T-helper 22 cell (primary cell): ENCODE results near the gene PPP2R5B.
A peak's percentile ranks its signal among the peaks of the same experiment; 100 is the strongest.
"Not testable (repeated sequence)": the region's sequence is repeated elsewhere in the genome, so short reads cannot be mapped to it uniquely, and the experiment has no call there.

Experiments used
- DNase-seq: peaks from one replicate; pipeline ENCODE4 v3.0.0-alpha.2; 2020; ENCODE audit warnings: low read depth

The PPP2R5B gene

DNA sequence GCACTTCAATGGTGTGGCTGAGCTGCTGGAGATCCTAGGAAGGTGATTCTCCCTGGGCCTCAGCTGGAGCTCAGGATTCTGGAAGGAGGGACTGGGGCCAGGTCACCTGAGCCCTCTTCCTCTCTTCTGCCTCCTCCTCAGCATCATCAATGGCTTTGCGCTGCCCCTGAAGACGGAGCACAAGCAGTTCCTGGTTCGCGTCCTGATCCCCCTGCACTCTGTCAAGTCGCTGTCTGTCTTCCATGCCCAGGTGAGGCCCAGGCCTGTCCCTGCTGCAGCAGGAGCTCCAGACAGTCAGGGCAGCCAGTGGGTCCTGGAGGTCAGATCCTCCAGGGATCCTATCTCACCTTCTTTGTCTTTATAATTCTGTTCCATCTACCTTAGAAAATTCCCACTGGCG is 5.9 kb downstream of the PPP2R5B start:
- DNase-seq, result no peak

DNA sequence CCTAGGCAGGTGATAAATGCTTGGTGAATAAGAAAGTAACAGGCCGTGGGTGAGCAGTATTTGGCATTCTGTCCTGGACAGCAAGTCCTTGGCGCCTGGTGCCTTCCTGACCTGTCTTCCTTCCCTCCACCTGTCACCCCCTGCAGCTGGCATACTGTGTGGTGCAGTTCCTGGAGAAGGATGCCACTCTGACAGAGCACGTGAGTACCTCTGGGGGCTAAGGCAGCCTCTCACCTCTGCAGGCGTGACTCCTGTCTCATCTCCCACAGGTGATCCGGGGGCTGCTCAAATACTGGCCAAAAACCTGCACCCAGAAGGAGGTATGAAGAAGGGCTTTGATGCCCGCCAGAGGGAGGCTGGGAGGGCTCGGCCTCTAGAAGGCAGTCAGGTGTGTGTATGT is 6.8 kb downstream of the PPP2R5B start:
- DNase-seq, result no peak

DNA sequence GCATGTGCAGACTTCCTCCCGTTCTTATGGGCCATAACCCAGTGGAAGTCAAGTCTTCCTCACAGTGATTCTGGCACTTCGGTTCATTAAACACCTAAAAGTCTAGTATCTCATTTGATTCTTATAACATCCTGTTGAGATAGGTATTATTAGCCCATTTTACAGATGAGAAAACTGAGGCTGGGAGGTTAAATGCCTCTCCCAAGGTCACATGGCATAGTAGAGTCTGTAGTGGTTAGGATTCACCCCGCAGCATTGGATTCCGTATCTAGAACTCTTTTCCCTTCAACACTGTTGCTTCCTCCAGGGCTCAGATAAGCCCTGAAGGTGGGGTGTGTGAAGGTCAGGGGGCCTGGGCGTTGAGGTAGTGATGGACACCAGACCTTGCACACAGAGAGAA is 7.8 kb downstream of the PPP2R5B start:
- DNase-seq, result no peak

DNA sequence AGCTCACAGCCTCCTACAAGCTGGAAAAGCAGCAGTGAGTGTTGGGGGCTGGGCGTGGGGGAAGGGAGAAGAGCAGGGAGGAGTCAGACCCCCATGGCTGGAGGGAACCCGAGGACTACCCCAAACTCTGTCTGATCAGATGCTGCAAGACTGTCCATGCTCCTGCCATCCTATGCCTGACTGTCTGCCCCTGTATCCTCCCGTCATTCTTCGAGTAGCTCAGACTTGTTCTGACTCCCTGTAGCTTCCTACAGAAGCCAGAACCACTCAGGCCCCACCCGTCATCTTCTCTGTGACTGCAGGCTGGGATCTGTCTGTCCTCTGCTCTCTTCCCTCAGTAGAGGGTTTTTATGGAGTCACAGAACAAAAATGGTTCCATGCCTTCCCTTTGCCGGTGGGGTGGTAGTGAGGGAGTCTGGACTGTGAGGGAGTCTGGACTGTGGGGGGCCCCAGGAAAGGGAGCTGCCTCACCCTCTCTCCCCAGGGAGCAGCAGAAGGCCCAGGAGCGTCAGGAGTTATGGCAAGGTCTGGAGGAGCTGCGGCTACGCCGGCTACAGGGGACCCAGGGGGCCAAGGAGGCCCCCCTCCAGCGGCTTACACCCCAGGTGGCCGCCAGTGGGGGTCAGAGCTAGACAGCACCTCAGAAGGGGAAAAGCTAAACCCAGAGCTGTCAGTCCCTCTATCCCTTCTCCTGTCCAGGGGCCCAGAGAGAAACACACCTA is 8.9 kb downstream of the PPP2R5B start:
- no peak for DNase-seq

DNA sequence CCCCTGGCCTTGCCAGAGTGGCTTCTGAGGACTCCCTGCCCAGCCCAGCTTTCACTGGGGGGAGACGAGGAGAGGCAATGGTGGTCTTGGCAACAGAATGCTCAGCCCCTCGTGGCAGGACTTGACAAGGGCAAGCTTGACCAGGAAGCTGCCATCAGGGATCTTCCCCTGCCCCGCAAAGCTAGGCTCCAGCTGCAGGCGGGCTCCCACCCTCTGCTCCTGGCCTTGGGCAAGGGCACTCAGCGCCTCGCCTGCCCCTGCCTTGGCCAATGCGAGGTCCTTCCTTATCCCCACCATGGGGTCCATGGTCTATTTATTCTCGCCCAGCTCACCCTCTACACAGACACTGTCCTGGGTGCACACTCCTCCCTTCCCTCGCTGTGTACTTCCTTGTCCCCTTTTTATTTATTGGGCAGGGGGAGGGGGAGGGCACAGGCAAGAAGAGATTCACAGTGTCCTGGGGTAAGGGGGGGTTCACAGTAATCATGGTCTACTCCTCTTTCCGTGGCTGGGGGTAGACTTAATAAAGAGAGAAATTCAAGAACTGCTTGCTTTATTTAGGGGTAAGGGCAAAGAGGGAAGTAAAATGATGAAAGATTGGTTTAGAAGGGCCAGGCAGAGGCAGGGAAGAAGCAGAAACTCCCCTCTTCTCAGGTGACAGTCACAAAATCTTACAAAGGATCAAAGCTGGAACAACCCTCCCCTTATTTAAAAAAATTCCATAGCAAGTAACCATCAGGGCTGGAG is 9.6 kb downstream of the PPP2R5B start:
- no peak for DNase-seq

DNA sequence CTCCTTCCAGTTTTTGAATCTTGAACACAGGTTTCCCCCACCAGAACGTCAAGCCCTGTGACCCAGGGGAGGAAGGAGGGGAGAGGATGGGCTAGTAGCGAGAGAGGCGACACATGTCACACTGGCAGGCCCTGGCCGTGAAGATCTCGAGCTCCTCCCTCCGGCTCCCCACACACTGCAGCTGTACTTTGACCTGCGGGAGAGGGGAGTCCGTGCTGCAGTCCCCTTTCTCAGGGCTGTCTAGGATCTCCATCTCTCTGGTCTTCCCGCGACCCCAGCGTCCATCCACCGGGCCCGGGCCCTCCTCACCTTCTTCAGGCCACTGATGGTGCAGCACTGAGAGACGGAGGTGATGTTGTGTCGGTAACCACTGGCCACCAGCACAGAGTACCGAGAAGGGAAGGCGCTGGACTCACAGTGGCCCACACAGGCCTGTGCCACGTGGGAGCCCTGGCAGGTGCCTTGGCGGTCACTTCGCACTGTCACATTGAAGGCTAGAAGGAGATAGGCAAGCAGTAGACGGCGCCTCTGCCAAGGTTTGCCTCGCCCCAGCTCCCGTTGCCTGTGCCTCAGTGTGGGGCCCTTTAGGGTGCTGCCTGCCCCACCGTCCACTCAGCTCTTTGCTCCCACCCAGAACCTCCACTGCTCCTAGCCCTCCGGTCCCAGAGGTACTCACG is 10.3 kb downstream of the PPP2R5B start:
- no peak for DNase-seq

DNA sequence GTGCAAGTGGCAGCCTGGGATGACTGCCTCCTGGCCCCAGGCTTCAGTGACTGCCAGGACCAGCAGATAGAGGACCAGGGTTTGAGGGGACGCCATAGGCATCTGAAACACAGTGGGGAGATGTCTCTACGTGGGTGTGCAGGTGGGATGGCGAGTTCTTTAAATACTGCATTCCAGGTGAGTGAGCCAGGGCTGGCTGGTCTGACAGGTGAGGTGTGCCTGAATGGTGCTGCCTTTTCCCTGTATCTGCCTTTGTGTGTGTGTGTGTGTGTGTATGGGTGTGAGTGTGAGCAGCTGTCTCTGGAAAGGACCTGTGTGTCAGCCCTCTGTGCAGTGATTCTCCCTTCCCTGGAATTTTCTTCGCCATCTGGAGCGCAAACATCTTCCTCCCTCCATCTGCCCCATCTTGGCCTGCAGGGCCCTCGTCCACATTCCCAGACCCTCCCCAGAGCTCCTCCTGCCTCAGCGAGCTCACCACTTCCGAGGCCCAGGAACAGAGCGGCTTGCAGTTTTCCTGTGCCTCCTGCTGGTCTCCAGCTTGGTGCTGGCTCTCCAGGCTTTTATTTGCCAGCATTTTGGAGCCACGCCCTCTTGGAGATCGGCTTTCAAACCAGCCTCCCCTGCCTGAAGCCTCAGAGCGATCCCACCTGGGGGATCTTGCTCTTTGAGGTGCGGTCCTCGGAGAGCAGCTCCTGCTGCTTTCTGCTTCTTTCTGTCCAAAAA is 11.0 kb downstream of the PPP2R5B start, which contains the start of gene GPHA2:
TSS of gene GPHA2 (minus strand) at position 535 of the 723 bp plus-strand sequence. CDS start at position 102, 433 bp downstream.
- no peak for DNase-seq

DNA sequence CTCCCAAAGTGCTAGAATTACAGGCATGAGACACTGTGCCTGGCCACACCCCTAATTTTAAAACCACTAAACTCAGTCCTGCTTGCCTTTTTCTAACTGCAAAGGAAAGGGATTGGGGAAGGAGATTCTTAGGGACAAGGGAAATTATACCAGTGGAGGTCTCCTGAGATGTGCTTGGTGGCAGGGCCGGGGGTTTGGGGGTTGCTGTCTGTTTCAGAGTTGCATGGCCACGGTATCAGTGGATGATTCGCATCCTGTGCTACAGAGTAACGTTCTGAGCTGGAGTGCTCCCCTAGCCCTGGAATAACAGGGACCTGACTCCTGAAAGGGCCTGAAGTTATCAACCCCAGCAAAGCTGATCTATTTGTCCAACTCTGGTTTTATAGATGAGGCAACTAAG is 12.1 kb downstream of the PPP2R5B start:
- no peak for DNase-seq

DNA sequence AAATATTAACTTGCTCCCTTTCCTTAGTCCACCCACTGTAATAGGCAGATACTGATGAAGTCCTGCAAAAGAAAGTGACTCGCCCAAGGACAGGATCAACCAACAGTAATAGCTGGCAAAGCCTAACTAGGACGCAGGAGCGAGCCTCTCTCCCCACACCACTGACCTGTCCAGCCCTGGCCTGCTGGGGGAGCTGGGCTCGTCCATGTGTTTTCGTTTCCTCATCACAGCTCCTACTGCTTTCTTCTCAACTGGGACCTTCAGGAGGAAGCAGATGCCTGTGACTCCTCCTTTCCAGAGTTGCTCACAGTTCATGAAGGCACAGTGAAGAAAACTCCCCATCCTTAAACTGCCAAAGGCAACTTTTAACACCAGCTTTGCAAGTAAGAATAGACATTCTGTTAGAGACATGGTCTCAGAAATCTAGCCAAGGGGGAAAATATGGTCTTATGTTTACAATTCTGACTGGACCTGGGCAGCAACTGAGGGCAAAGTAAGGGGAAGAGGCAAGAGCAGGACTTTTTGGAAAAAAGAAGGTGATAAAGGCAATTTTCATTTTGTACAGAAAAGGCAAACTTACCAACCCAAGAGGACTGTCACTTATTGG is 22.8 kb downstream of the PPP2R5B start:
- DNase-seq, result no peak

DNA sequence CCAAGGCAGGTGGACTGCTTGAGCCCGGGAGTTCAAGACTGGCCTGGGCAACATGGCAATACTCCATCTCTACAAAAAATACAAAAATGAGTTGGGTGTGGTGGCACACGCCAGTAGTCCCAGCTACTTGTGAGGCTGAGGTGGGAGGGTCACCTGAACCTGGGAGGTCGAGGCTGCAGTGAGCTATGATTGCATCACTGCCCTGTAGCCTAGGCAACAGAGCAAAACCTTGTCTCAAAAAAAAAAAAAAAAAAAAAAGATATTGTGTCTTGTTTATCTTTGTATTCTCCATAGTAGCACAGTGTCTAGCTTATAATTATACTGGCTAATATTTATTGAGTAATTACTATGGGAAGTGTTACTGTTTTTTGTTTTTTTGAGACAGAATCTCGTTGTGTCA is 27.0 kb downstream of the PPP2R5B start:
- DNase-seq, result no peak

DNA sequence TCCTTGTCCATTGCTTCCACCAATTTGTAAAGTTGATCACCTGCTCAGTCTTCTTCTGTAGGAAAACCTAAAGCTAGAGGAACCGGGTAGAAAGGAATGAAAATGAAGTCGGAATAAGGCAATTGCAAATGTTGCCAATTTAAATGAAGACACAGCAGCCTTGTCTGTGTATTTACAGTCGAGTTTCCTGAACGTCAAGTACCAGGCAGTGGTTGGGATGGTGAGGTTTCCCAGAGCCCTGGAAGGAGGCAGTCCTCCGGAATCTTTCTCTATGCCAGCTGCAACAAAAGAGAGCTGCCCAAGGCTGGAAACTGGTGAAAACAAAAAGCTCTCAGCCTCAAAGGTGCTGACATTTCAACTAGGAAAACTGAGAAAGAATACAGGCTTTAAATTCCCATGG is 29.7 kb downstream of the PPP2R5B start:
- DNase-seq, result no peak

DNA sequence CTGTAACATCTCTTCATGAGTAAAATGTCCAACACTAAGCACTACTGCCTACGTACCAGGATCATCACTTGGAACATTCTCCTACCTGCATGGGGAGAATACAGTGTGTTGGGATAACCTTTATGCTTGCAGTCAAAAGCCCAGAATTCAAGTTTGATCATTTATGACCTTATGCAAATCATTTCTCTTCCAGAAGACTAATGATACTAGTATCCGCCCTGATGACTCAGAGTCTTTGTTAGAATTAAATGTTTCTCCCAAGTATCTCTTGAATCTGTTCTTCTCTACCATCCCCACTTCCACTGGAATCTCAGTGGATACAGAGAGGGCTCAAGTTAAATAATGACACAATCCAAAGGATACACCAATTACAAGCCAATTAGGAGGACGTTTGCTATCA is 35.0 kb downstream of the PPP2R5B start:
- no peak for DNase-seq

DNA sequence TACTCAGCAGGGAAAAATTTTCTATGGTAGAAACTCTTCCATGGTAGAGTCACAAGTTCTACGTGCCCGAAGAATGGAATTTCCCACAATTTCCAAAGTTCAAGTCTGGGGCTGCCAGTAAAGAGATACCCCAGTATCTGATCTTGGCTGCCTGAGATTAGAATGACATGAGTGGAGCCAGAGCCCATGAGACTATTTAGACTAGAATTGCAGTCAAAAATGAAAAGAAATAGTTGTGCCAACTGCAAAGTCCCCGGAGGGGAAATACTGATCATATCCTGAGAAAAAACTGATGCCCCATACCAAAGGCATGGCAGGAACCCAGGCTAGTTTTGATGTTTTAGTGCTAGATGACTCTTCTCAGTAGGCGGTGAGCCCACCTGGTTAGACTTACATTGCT is 36.2 kb downstream of the PPP2R5B start:
- DNase-seq, result no peak

DNA sequence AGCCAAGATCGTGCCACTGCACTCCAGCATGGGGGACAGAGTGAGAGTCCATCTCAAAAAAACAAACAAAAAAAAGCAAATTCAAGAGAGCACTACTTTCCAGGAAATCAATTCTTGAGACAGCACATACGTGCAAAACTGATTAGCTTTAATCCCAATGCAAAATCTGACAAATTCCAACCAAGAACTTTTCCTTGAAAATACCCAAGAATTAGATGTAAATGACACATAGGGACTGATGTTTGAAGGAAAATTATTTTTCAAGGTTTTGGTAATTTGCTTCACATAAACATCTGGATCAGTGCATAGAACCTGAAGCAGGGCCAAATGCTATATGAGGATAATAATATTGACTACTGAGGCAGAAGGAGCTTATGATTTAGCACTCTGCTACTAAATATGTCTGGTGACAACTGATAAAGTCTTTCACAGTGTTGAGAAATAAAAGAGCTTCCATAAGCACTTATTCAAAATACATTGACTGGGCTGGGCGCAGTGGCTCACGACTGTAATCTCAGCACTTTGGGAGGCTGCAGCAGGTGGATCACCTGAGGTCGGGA is 38.7 kb downstream of the PPP2R5B start:
- DNase-seq, result no peak

DNA sequence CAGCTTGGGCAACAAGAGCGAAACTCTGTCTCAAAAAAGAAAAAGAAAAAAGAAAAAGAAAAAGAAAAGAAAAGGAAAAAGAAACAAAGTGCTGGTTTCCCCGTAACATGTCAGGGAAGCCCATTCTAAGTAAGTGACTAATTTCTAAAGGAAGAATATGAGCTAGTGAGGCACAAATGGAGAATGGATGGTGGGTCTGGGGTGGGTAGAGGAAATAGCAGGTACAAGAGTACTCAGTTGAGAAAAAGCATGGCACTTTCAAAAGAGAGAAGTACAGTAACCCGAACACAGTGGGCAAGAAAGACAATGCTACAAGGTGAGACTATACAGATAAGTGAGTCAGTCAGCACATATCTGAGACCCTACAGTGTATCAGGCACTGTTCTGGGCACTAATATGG is 42.9 kb downstream of the PPP2R5B start:
- no peak for DNase-seq

DNA sequence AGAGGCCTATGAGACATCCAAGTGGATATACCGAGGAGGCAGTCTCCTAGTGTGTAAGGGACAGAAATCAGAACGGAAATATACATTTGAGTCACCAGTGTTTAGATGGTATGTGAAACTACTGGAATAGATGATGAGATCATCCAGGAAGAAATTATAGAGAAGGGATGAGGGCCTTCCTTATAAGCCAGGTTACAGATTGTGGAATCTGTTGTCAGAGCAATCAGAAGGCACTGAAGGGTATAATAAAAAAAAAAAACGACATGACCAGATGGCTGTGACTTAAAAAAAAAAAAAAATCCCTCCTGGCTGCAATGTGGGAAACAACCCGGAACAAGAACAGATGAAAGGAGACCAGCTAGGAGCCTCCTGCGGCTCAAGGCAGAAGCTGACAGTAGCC is 44.7 kb downstream of the PPP2R5B start:
- no peak for DNase-seq

DNA sequence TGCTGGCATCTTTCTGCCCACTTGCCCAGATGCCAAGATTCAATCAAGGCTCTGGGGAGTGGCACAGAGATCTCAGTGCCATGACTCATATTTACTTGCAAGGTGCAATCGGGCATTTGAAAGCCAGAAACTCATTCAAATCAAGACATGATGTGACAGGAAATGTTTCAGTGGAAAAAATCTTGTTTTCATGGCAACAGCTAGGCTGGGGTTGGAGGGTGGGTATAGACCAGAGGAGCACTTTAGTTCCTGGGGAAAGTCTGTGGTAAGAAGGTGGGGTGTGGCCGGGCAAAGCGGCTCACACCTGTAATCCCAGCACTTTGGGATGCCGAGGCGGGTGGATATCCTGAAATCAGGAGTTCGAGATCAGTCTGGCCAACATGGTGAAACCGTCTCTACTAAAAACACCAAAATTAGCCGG is 46.3 kb downstream of the PPP2R5B start:
- no peak for DNase-seq

DNA sequence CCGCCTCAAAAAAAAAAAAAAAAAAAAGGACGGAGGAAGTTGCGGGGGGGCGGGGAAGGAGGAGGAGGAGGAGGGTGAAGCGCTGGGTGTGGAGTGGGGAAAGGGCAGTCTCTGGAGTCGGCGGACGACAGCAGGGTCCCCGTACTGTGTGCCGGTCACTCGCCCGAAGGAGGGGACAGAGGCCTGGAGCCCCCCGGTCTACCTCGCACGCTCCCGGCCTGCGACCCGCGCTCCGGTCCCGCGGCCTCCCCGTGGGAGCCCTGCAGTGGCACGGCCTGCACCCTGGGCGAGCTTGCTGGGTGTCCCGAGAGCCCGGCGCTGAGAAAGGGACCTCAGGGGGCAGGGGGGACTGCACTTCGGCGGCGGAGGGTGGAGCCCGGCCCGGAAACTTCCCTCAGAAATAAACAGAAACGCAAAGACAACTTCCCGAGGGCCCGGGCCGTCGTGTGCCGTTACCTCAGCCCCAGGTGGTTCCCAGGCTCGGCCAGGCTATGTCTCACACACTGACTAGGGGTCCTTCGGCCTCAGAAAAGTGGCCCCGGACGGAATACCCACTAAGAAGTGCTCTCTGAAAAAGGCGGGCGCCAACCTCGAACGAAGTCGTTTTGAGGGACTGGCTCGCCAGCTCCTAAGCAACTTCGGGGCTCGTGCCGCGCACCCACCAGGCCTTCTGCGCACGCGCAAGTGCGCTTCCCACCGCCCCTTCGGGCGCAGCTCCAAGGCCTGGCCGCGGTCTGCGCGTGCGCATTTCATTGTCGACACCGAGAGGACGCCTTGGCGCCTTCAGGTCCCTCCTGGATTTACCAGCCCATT is 47.1 kb downstream of the PPP2R5B start, which contains the start of gene MAJIN:
TSS of gene MAJIN (minus strand) at position 688 of the 813 bp plus-strand sequence. CDS start 12,703 bp downstream, outside the sequence.
- DNase-seq, result peak; percentile 71

DNA sequence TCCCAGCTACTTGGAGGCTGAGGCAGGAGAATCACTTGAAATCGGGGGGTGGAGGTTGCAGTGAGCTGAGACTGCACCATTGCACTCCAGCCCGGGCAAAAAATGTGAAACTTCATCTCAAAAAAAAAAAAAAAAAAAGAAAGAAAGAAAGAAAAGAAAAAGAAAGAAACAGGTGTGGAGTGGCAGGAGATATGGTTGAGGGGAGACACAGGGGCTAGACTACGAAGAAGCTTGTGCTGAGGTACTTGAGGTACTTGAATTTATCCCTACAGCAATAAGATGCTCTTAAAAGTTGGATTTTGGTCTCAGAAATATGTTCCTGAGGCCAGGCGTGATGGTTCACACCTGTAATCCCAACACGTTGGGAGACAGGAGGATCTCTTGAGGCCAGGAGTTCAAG is 49.6 kb downstream of the PPP2R5B start:
- DNase-seq, result no peak

DNA sequence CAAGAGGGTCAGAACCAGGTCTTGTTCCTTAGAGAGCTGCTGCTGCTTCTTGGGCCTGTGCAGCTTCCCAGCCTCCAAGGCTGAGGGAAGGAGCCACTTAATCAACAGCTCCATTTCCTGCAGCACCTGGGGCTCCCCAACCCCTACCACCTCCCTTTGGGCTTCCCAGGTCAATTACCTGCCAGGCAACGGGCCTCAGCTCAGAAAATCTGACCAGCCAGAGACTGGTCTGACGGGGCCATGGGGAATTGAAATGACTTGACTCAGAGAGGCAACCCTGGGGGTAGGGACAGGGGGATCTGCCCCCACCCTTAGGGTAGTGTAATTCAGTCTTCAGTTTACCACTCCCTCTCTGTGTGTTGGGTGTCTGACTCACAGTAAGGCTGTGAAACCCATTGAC is 52.2 kb downstream of the PPP2R5B start:
- no peak for DNase-seq

DNA sequence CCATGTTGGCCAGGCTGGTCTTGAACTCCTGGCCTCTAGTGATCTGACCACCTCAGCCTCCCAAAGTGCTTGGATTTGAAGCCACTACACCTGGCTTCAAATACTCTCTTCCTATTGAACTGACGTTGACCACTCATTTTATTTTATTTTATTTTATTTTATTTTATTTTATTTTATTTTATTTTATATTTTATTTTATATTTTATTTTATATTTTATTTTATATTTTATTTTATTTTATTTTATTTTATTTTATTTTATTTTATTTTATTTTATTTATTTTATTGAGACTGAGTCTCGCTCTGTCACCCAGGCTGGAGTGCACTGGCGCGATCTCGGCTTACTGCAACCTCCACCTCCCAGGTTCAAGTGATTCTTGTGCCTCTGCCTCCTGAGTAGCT is 58.9 kb downstream of the PPP2R5B start:
- not testable (repeated sequence) for DNase-seq
